IPS DF 4.7 (cell line): ENCODE results near the gene SNAP29.
"Not testable (repeated sequence)": the region's sequence is repeated elsewhere in the genome, so short reads cannot be mapped to it uniquely, and the experiment has no call there.

Experiments
- DNase-seq: peaks from one replicate; pipeline ENCODE4 v3.0.0-alpha.2; 2013; ENCODE audit warnings: low spot score; ENCODE audit errors: extremely low read depth

Gene SNAP29

GRCh38 chr22:20930435-20930834 lies 71.6 kb downstream of the SNAP29 start:
- DNase-seq, result not testable (repeated sequence)

- no peak for DNase-seq
These were observed 72.4 kb downstream of the SNAP29 start for GRCh38 chr22:20931126-20931654.

- DNase-seq, result no peak
These were observed 75.1 kb downstream of the SNAP29 start for GRCh38 chr22:20933910-20934309.

- DNase-seq, result not testable (repeated sequence)
These were observed 76.2 kb downstream of the SNAP29 start for GRCh38 chr22:20935049-20935448.

GRCh38 chr22:20935780-20936539 lies 77.2 kb downstream of the SNAP29 start:
- not testable (repeated sequence) for DNase-seq

GRCh38 chr22:20937031-20937793 lies 78.4 kb downstream of the SNAP29 start:
- no peak for DNase-seq

GRCh38 chr22:20937794-20938671 lies 79.2 kb downstream of the SNAP29 start:
- no peak for DNase-seq

GRCh38 chr22:20939457-20940185 lies 80.8 kb downstream of the SNAP29 start:
- not testable (repeated sequence) for DNase-seq

- no peak for DNase-seq
These were observed 81.4 kb downstream of the SNAP29 start for GRCh38 chr22:20940186-20940651.
